AG10803 (cell line): ENCODE measurements around the gene TLE1.

ENCODE experiments used
- DNase-seq: peaks from one replicate; pipeline ENCODE4 v3.0.0; 2010; ENCODE audit warnings: low read depth
- H3K4me3 ChIP-seq: 2 replicates; pipeline ENCODE4 v1.5.1; 2011; ENCODE audit warnings: mild to moderate bottlenecking, low read length, control low read depth
- CTCF ChIP-seq: conservative IDR thresholded peaks from 2 replicates; pipeline ENCODE4 v1.5.1; 2011; ENCODE audit warnings: mild to moderate bottlenecking, low read length, control low read depth, inconsistent platforms

TLE1 gene

GRCh38 chr9:81719972-81720371 lies 30.6 kb upstream of the TLE1 start:
- no peak overlapping the region for H3K4me3 ChIP-seq
- no peak for DNase-seq
- no peak for TF ChIP-seq CTCF

GRCh38 chr9:81718244-81718643 lies 28.9 kb upstream of the TLE1 start:
- no peak for DNase-seq
- H3K4me3 ChIP-seq: no peak overlapping the region
- TF ChIP-seq CTCF: no peak

- no peak overlapping the region for H3K4me3 ChIP-seq
- no peak for TF ChIP-seq CTCF
- DNase-seq: no peak
Measured at GRCh38 chr9:81717747-81718077, 28.4 kb upstream of the TLE1 start.

GRCh38 chr9:81717061-81717746 lies 27.9 kb upstream of the TLE1 start:
- DNase-seq: no peak
- H3K4me3 ChIP-seq: no peak overlapping the region
- no peak for TF ChIP-seq CTCF

GRCh38 chr9:81716409-81716808 lies 27.1 kb upstream of the TLE1 start:
- TF ChIP-seq CTCF: no peak
- peak; percentile 2 for DNase-seq
- H3K4me3 ChIP-seq: no peak overlapping the region

- DNase-seq: no peak
- no peak overlapping the region for H3K4me3 ChIP-seq
- no peak for TF ChIP-seq CTCF
Measured at GRCh38 chr9:81705578-81705977, 16.2 kb upstream of the TLE1 start.

- no peak for TF ChIP-seq CTCF
- DNase-seq: no peak
- H3K4me3 ChIP-seq: no peak overlapping the region
Measured at GRCh38 chr9:81694541-81694940, 5.2 kb upstream of the TLE1 start.
